Measurements from ENCODE around the gene AMZ1. TPM values are rescaled to one million over a fixed set of nuclear protein-coding genes. Genes with fewer than 3 reads are reported as not detected.

AMZ1 gene
- total RNA-seq, 2 experiments from 2014 or later = 0.11 to 0.14 TPM

GRCh38 chr7:2755531-2755930 lies 67.5 kb downstream of the AMZ1 start:
- intact Hi-C loops (cut with micrococcal nuclease) = no loop called here
- ChIA-PET POLR2A (no interaction called here), CTCF (interaction anchor here (0.7 kb wide), 1 partner anchor 45 kb away, joined by 4 read pairs; no protein-coding TSS in a partner anchor)
- Mint-ChIP-seq H3K4me3 (no peak overlapping the region), H3K27ac (no peak overlapping the region), H3K9me3 (peaks cover 3% of the 10 kb centered on the region), H3K27me3 (no peaks in the 10 kb centered on the region), H3K4me1 (ENCODE audit: low read depth) (peaks cover 38% of the 10 kb centered on the region), H3K36me3 (ENCODE audit: low read depth) (peaks cover 25% of the 10 kb centered on the region)
- TF ChIP-seq, protein P1, sequence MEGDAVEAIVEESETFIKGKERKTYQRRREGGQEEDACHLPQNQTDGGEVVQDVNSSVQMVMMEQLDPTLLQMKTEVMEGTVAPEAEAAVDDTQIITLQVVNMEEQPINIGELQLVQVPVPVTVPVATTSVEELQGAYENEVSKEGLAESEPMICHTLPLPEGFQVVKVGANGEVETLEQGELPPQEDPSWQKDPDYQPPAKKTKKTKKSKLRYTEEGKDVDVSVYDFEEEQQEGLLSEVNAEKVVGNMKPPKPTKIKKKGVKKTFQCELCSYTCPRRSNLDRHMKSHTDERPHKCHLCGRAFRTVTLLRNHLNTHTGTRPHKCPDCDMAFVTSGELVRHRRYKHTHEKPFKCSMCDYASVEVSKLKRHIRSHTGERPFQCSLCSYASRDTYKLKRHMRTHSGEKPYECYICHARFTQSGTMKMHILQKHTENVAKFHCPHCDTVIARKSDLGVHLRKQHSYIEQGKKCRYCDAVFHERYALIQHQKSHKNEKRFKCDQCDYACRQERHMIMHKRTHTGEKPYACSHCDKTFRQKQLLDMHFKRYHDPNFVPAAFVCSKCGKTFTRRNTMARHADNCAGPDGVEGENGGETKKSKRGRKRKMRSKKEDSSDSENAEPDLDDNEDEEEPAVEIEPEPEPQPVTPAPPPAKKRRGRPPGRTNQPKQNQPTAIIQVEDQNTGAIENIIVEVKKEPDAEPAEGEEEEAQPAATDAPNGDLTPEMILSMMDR (IDR thresholded peaks at IDR 0.05) = no peak
- DNase-seq (no peak), ATAC-seq (no peak)

DNA sequence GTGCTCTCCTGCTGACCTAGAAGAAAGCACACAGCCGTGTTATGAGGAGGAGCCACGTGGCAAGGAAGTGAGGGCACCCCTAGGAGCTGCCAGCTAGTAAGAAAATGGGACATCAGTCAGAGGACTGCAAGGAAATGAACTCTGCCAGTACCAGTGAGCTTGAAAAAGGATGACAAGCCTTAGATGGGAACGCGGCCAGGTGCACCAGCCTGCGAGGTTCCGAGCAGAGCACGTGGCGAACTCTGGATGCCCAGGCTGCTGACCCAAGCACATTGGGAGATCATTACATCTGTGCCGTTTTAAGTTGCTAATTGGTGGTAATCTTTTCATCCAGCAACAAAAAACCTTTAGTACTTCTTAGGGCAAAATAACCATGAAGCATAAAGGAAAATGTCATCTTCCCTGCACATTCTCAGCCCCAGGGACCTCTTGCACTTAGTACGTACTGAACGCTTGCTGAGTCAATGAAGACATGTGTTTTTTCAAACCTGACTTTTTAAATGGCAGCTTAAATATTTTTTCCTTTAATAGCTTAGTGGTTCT lies 69.4 kb downstream of the AMZ1 start:
- peaks cover 3% of the 10 kb centered on the region for H3K9me3 Mint-ChIP-seq
- peaks cover 26% of the 10 kb centered on the region for H3K36me3 Mint-ChIP-seq (ENCODE audit: low read depth)
- ChIA-PET CTCF (interaction anchor here (0.7 to 4.1 kb wide), 10 partner anchors 21 to 288 kb away, joined by 3 to 21 read pairs (median 4); no protein-coding TSS in a partner anchor), POLR2A (interaction anchor here (0.6 to 2.4 kb wide), 15 partner anchors 12 to 137 kb away, joined by 3 to 13 read pairs (median 3); no protein-coding TSS in a partner anchor)
- ATAC-seq = peak; percentile 3
- DNase-seq = no peak
- peak overlapping the region; percentile 67 for H3K4me3 Mint-ChIP-seq
- H3K27me3 Mint-ChIP-seq = no peaks in the 10 kb centered on the region
- peak overlapping the region; percentile 98 for H3K27ac Mint-ChIP-seq
- peaks cover 43% of the 10 kb centered on the region for H3K4me1 Mint-ChIP-seq (ENCODE audit: low read depth)
- intact Hi-C loops (cut with micrococcal nuclease) = no loop called here
- TF ChIP-seq, protein P1 (IDR thresholded peaks at IDR 0.05) = no peak

DNA sequence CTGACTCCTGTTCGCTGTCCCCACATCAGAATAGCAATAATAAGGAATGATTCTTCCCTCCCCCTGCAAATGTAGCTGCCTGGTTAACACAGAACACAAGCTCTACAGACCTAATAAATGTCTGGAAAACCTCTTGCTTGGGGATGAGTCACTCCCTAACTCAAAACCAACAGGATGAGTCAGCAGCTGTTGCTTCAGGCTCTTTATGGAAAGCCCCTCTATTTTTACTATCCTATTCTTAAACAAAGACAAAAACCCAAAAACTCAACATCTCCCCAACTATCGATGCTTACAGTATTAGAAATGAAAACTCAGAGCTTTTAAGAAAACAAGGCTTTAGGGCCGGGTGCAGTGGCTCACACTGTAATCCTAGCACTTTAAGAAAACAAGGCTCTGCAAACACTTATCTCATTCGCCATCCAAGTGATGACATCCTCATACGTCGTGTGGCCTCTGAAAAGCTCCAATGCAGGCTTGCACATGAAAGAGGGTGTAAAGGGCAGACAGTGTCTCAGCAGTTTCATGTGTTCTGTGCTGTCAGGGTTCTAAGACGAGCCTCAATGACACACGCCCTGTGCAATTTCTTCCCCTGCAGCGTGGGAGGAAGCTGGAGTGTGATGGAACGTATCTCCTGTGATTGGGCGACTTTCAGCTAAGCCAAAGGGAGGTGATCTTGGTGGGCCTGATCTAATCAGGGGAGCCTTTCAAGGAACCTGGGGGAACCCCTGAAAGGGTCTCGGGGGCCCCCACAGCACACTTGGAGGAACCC lies 70.1 kb downstream of the AMZ1 start:
- CTCF ChIA-PET = interaction anchor here (0.7 to 4.1 kb wide), 13 partner anchors 11 to 288 kb away, joined by 3 to 21 read pairs (median 3); no protein-coding TSS in a partner anchor
- intact Hi-C loops (cut with micrococcal nuclease) = no loop called here
- DNase-seq (peak; percentile 92), ATAC-seq (peak; percentile 96)
- no peaks in the 10 kb centered on the region for H3K27me3 Mint-ChIP-seq
- peak overlapping the region; percentile 98 for H3K27ac Mint-ChIP-seq
- H3K9me3 Mint-ChIP-seq = peaks cover 3% of the 10 kb centered on the region
- POLR2A ChIA-PET = interaction anchor here (0.6 to 2.4 kb wide), 15 partner anchors 12 to 137 kb away, joined by 3 to 13 read pairs (median 3); no protein-coding TSS in a partner anchor
- H3K36me3 Mint-ChIP-seq (ENCODE audit: low read depth) = peaks cover 26% of the 10 kb centered on the region
- TF ChIP-seq, protein P1 (IDR thresholded peaks at IDR 0.05) = no peak
- H3K4me1 Mint-ChIP-seq (ENCODE audit: low read depth) = peaks cover 43% of the 10 kb centered on the region
- peak overlapping the region; percentile 67 for H3K4me3 Mint-ChIP-seq

DNA sequence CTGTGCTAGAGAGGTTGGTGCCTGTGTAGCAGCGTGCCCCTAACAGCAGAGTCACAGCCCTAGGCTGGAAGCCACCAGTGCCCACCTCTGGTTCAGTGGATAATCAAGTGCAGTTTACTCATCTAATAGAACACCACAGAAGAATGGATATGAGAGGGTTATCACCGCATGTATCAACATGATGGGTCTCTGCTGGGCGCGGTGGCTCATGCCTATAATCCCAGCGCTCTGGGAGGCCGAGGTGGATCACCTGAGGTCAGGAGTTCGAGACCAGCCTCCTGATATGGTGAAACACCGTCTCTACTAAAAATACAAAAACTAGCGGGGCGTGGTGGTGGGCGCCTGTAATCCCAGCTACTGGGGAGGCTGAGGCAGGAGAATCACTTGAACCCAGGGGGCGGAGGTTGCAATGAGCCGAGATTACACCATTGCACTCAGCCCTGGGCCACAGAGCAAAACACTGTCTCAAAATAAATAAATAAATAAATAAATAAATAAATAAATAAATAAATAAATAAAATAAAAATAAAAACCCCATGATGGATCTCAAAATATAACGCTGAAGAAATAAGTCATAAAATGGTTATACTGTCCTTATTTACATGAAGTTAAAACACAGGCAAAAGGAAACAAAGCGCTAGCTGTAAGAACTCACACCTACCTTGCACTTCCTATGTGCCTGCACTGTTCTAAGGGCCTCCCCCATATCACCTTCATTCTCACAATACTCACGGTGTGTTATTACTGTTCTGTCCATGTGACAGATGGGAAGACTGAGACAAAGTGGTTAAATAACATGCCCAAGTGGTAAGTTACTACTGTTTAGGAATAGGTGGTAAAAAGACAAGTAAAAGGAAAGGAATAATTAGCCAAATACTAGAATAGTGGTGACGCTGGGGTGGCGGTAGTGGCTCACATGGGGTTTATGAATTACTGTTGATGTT lies 70.9 kb downstream of the AMZ1 start:
- intact Hi-C loops (cut with micrococcal nuclease) = no loop called here
- POLR2A ChIA-PET = interaction anchor here (1.2 to 2.4 kb wide), 8 partner anchors 11 to 90 kb away, joined by 3 to 13 read pairs (median 6); no protein-coding TSS in a partner anchor
- CTCF ChIA-PET = interaction anchor here (0.7 to 4.1 kb wide), 15 partner anchors 8 to 289 kb away, joined by 3 to 21 read pairs (median 4); no protein-coding TSS in a partner anchor

More for the DNA sequence above, 70.9 kb downstream of the AMZ1 start:
- H3K36me3 Mint-ChIP-seq (ENCODE audit: low read depth) = peaks cover 26% of the 10 kb centered on the region
- no peaks in the 10 kb centered on the region for H3K27me3 Mint-ChIP-seq
- H3K27ac Mint-ChIP-seq = peak overlapping the region; percentile 98
- peaks cover 3% of the 10 kb centered on the region for H3K9me3 Mint-ChIP-seq
- peaks cover 43% of the 10 kb centered on the region for H3K4me1 Mint-ChIP-seq (ENCODE audit: low read depth)
- DNase-seq (no peak), ATAC-seq (peak; percentile 15)
- TF ChIP-seq, protein P1 (IDR thresholded peaks at IDR 0.05) = no peak
- H3K4me3 Mint-ChIP-seq = peak overlapping the region; percentile 67
